D721Med (cell line): ENCODE results near the gene THSD4.

Source experiments
- DNase-seq: peaks from one replicate; pipeline ENCODE4 v3.0.0; 2011; ENCODE audit warnings: low spot score; ENCODE audit not compliant: insufficient read length
- FAIRE-seq: peaks from 2 replicates; lab custom pipeline; 2011; peaks lifted over from hg19 to GRCh38; lab: Jason Lieb, UNC
- TF ChIP-seq, protein P1 (sequence below): IDR thresholded peaks from 2 replicates; pipeline ENCODE4 v1.5.1; 2012; ENCODE audit warnings: mild to moderate bottlenecking, control low read depth; ENCODE audit not compliant: insufficient read depth; ENCODE audit errors: missing control alignments

Gene THSD4

DNA sequence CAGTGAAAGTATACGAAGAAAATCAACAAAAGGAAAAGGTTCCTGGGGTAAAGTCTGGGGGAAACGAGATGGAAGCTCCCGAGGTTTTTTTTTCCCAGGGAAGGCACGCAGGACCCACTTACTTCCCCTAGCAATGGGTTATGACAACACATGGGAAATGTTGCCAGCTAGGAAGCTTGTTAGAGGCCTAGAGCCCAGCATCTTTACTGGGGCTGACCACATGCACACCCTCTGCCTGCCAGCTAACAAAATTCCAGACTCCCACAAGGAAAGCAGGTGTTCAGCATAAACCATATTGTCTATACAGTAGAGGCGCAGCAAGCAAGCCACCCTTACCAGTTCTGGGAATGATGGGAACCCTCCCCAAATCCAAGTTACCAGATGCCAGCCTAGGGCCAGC lies 436.3 kb downstream of the THSD4 start:
- TF ChIP-seq, protein P1, sequence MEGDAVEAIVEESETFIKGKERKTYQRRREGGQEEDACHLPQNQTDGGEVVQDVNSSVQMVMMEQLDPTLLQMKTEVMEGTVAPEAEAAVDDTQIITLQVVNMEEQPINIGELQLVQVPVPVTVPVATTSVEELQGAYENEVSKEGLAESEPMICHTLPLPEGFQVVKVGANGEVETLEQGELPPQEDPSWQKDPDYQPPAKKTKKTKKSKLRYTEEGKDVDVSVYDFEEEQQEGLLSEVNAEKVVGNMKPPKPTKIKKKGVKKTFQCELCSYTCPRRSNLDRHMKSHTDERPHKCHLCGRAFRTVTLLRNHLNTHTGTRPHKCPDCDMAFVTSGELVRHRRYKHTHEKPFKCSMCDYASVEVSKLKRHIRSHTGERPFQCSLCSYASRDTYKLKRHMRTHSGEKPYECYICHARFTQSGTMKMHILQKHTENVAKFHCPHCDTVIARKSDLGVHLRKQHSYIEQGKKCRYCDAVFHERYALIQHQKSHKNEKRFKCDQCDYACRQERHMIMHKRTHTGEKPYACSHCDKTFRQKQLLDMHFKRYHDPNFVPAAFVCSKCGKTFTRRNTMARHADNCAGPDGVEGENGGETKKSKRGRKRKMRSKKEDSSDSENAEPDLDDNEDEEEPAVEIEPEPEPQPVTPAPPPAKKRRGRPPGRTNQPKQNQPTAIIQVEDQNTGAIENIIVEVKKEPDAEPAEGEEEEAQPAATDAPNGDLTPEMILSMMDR: no peak

DNA sequence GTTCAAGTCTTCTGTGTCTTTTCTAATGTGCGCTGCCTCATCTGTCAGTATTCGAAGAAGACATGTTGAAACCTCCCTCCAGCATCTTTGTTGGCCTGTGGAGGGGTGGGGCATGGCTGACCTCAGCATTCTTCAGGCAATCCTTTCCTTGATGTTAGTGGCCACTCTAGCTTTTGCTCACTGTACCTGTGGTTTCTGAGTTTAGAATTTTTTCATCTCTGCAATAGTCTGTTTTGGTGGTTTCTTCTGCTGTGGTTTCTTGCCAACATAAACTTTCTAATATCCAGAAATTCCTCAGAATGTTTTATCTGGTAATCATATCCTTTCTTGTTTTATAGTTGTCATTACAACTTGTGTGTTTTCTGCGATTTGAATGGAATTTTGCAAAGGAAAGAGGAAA lies 443.8 kb downstream of the THSD4 start:
- FAIRE-seq: no peak
- TF ChIP-seq, protein P1: no peak
- DNase-seq: no peak

More for the DNA sequence above, 436.3 kb downstream of the THSD4 start:
- FAIRE-seq: no peak
- DNase-seq: no peak

- no peak for DNase-seq
- FAIRE-seq: no peak
- TF ChIP-seq, protein P1: no peak
Observed at GRCh38 chr15:71559616-71560015, 444.3 kb downstream of the THSD4 start.

- FAIRE-seq: no peak
- no peak for DNase-seq
- TF ChIP-seq, protein P1: no peak
Observed at GRCh38 chr15:71562251-71562650, 447.0 kb downstream of the THSD4 start.

GRCh38 chr15:71564217-71564616 lies 448.9 kb downstream of the THSD4 start:
- TF ChIP-seq, protein P1: no peak
- no peak for FAIRE-seq
- no peak for DNase-seq

GRCh38 chr15:71565006-71565405 lies 449.7 kb downstream of the THSD4 start:
- DNase-seq: no peak
- no peak for FAIRE-seq
- TF ChIP-seq, protein P1: no peak

GRCh38 chr15:71565631-71566160 lies 450.4 kb downstream of the THSD4 start:
- FAIRE-seq (no peak), DNase-seq (no peak)
- TF ChIP-seq, protein P1: no peak
